Bronchial epithelial cell (primary cell): ENCODE data around the gene SARDH. TPM values are rescaled to one million over a fixed set of nuclear protein-coding genes. Genes with fewer than 3 reads are reported as not detected.

ENCODE experiments used
- DNase-seq: peaks from one replicate; pipeline ENCODE4 v3.0.0-alpha.2; 2010; ENCODE audit warnings: low read depth
- FAIRE-seq: peaks from 2 replicates; lab custom pipeline; 2011; peaks lifted over from hg19 to GRCh38; lab: Jason Lieb, UNC
- H3K27me3 ChIP-seq: 2 replicates; pipeline ENCODE4 v1.5.1; 2011; ENCODE audit warnings: low read length; ENCODE audit not compliant: control insufficient read depth, insufficient read depth
- H3K36me3 ChIP-seq: 2 replicates; pipeline ENCODE4 v1.5.1; 2011; ENCODE audit warnings: low read length; ENCODE audit not compliant: control insufficient read depth, insufficient read depth
- H3K4me3 ChIP-seq: 2 replicates; pipeline ENCODE4 v1.5.1; 2011; ENCODE audit warnings: mild to moderate bottlenecking, low read depth, low read length, control low read depth
- total RNA-seq: library from RNA; depleted of rRNA; stranded (reverse); fragments of >200 nt; gene quantifications from 2 replicates; pipeline ENCODE4 v1.2.1, GENCODE V29; 2014
- TF ChIP-seq, protein P1 (sequence below): IDR thresholded peaks from 2 replicates; pipeline ENCODE4 v1.5.1; 2011; ENCODE audit warnings: mild to moderate bottlenecking, moderate library complexity, low read length, control low read depth, inconsistent platforms; ENCODE audit not compliant: insufficient read depth, severe bottlenecking

SARDH gene
- total RNA-seq, 1 donor from 2014 or later, result under 0.01 TPM

DNA sequence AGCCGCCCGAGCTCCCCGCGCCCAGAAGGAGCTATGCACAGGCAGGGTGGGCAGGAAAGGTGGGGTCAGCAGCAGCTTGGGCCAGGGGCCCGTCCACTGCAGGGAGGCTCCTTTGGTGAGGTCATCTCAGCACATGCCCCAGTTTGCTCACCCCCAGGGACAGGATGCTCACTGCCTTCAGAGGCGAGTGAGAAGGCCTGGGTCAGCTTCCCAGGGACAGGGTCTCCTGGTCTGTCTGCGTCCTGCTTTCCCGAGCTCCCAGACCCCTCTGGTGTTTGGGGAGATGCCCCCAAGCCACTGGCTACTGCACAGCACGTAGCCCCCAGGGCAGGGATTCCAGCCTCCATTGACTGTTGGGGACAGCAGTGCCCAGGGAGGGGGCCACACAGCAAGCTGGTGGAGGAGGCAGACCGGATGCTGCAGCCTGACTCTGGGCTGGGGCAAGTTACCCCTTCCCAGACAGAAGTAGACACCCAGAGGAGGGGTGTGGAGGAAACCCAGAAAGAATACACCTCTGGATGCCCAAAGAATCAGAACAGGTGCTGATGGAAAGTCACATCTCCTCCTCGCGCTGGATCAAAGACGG is 581 bp upstream of the SARDH start:
- TF ChIP-seq, protein P1, sequence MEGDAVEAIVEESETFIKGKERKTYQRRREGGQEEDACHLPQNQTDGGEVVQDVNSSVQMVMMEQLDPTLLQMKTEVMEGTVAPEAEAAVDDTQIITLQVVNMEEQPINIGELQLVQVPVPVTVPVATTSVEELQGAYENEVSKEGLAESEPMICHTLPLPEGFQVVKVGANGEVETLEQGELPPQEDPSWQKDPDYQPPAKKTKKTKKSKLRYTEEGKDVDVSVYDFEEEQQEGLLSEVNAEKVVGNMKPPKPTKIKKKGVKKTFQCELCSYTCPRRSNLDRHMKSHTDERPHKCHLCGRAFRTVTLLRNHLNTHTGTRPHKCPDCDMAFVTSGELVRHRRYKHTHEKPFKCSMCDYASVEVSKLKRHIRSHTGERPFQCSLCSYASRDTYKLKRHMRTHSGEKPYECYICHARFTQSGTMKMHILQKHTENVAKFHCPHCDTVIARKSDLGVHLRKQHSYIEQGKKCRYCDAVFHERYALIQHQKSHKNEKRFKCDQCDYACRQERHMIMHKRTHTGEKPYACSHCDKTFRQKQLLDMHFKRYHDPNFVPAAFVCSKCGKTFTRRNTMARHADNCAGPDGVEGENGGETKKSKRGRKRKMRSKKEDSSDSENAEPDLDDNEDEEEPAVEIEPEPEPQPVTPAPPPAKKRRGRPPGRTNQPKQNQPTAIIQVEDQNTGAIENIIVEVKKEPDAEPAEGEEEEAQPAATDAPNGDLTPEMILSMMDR, result no peak
- Histone ChIP-seq H3K27me3 (peaks cover 3% of the 10 kb centered on the region), H3K36me3 (no peaks in the 10 kb centered on the region), H3K4me3 (no peak overlapping the region)
- DNase-seq, result no peak
- no peak for FAIRE-seq

DNA sequence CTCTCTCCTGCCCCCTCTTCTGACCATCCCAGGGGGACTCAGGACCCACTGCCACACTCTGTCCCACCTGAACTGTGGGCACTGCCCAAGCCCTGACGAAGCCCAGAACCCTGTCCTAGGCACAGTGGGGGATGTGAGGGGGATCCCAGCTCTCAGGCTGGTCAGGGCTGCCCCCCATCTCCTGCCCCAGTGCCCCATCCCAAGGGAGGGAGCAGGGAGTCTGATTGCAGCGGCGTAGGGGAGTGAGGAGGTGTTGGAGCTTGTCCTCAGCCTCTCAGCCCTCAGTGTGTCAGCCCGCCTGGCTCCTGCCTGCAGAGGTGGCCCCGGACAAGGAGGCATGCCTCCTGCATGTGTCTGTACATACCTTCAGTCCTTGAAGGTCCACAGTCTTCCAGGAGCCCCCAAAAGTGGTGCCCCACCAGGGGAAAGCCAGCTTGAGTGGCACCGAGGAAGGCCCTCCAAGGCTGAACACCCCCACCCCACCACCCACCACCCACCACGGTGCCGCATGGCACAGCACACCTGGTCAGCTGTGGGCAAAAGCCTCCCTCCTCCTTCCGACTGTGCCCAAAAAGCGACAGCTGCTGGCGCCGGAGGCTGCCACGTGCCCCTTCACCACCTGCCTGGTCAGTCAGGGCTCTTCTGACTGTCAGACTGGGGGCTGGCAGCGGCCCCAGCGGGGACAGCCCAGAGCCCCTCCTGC is 930 bp downstream of the SARDH start:
- TF ChIP-seq, protein P1, result no peak
- H3K36me3 ChIP-seq, result no peaks in the 10 kb centered on the region
- DNase-seq (no peak), FAIRE-seq (no peak)
- H3K4me3 ChIP-seq, result no peak overlapping the region
- H3K27me3 ChIP-seq, result peaks cover 3% of the 10 kb centered on the region

DNA sequence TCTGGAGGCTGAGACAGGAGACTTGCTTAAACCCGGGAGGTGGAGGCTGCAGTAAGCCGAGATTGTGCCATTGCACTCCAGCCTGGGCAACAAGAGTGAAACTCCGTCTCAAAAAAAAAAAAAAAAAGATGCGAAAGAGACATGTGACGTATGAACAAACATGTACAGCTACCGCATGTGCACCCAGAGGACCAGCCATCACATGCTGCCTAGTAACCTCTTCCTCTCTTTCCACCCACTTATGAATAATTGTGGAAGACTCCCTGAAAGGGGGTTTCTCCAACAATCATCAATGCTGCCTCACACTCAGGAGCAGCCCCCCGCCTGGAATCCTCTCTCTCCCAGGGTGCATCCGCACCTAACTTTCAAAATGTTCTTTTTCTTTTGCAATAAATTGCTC is 2.2 kb downstream of the SARDH start:
- peaks cover 3% of the 10 kb centered on the region for H3K27me3 ChIP-seq
- FAIRE-seq, result no peak
- TF ChIP-seq, protein P1, result no peak
- DNase-seq, result no peak
- H3K36me3 ChIP-seq, result no peaks in the 10 kb centered on the region
- H3K4me3 ChIP-seq, result no peak overlapping the region

DNA sequence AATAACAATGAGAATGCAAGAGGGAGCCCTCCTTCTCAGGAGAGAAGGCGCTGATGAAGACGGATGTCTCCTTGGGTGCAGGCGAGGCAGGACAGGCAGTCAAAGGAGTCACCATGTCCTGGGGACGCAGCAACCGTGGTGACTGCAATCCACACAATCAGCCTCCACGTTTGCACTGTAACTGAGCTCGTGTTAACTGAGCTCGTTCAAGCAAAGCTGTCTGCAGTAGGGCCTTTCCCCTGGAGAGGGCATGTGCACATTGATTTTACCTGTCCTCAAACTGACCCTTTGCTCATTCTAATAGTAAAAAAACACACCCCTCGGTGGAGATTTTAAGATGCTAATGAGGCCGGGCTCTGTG is 2.8 kb downstream of the SARDH start:
- Histone ChIP-seq H3K4me3 (no peak overlapping the region), H3K27me3 (peaks cover 3% of the 10 kb centered on the region), H3K36me3 (no peaks in the 10 kb centered on the region)
- FAIRE-seq (no peak), DNase-seq (no peak)
- TF ChIP-seq, protein P1, result no peak

DNA sequence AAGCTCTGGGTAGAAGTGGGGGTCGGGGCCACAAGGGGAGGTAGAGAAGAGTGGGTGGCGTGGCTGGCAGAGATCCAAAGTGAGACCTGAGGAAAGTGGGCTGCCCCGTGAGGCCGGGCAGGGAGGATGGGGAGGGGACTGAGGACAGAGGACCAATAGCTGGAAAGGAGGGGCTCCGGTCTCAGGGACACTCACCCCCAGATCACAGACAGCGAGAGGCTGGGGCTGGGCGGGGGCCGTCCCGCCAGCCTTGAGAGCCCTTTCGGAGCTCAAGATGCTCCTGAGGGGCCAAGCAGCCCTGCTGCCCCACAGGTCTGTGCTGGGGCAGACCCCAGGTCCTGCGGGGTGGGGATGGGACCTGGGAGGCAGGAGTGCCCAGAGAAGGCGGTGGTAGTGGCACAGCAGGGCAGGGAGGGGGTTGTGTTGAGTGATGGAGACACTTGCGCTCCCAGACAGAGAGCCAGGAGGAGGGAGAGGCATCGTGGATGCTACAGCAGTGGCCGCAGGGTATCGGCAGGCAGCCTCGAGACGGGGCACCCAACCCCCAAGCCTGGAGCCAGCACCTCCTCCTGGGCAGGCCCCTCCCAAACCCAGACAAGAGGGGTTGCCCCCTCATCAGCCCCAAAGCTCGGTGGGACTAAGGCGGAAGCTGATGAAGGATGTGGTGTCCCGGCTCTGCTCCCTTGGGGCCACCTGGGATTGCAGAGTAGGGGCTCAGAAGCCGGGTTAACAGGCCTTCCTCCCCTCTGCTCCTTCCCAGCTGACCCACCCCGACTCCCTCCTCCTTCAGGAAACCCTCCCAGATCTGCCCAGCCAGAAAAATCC is 3.4 kb downstream of the SARDH start:
- Histone ChIP-seq H3K36me3 (no peaks in the 10 kb centered on the region), H3K27me3 (peaks cover 3% of the 10 kb centered on the region), H3K4me3 (no peak overlapping the region)
- no peak for DNase-seq
- TF ChIP-seq, protein P1, result no peak
- no peak for FAIRE-seq
